HepG2 (cell line): ENCODE measurements around the gene NBEAL1. TPM values are rescaled to one million over a fixed set of nuclear protein-coding genes. Genes with fewer than 3 reads are reported as not detected.

Source experiments
- BCL3 ChIP-seq: sonication (generic); formaldehyde crosslinking; IDR thresholded peaks from 2 replicates; pipeline ENCODE4 v1.5.1; 2020; ENCODE audit warnings: mild to moderate bottlenecking, missing genetic modification reagents, moderate library complexity
- KAT7 ChIP-seq: IDR thresholded peaks from 2 replicates; pipeline ENCODE4 v1.6.1; 2018; ENCODE audit warnings: borderline replicate concordance, missing compliant biosample characterization
- MNT ChIP-seq: fragments of 450-650 bp; IDR thresholded peaks from 2 replicates; pipeline ENCODE4 v1.6.1; 2016
- NFYB ChIP-seq: sonication (generic); formaldehyde crosslinking; IDR thresholded peaks from 2 replicates; pipeline ENCODE4 v1.4.0; 2020; ENCODE audit warnings: missing genetic modification reagents
- NRL ChIP-seq: sonication (generic); formaldehyde crosslinking; IDR thresholded peaks from 2 replicates; pipeline ENCODE4 v1.5.0; 2020; ENCODE audit warnings: missing genetic modification reagents, mild to moderate bottlenecking, moderate library complexity, borderline replicate concordance
- ONECUT2 ChIP-seq: sonication (generic); formaldehyde crosslinking; IDR thresholded peaks from 2 replicates; pipeline ENCODE4 v1.4.0; 2020; ENCODE audit warnings: missing genetic modification reagents
- PRDM10 ChIP-seq: sonication (generic); formaldehyde crosslinking; IDR thresholded peaks from 2 replicates; pipeline ENCODE4 v1.4.0; 2020; ENCODE audit warnings: low read depth, missing genetic modification reagents
- SNAI1 ChIP-seq: sonication (generic); formaldehyde crosslinking; IDR thresholded peaks from 2 replicates; pipeline ENCODE4 v1.5.0; 2020; ENCODE audit warnings: mild to moderate bottlenecking, missing genetic modification reagents, borderline replicate concordance
- TBX2 ChIP-seq: sonication (generic); formaldehyde crosslinking; IDR thresholded peaks from 2 replicates; pipeline ENCODE4 v1.5.0; 2020; ENCODE audit warnings: missing genetic modification reagents, mild to moderate bottlenecking, borderline replicate concordance
- ZBTB4 ChIP-seq: sonication (generic); formaldehyde crosslinking; IDR thresholded peaks from 2 replicates; pipeline ENCODE4 v1.4.0; 2020; ENCODE audit warnings: missing genetic modification reagents, mild to moderate bottlenecking, borderline replicate concordance
- ZFP41 ChIP-seq: sonication (generic); formaldehyde crosslinking; IDR thresholded peaks from 2 replicates; pipeline ENCODE4 v1.4.0; 2020; ENCODE audit warnings: mild to moderate bottlenecking, missing genetic modification reagents, borderline replicate concordance
- ZHX1 ChIP-seq: sonication (generic); formaldehyde crosslinking; IDR thresholded peaks from 2 replicates; pipeline ENCODE4 v1.8.1; 2022; ENCODE audit warnings: low read depth, mild to moderate bottlenecking, missing genetic modification reagents
- ZNF616 ChIP-seq: sonication (generic); formaldehyde crosslinking; IDR thresholded peaks from 2 replicates; pipeline ENCODE4 v1.5.0; 2020; ENCODE audit warnings: low read depth, mild to moderate bottlenecking, missing genetic modification reagents
- ZSCAN25 ChIP-seq: sonication (generic); formaldehyde crosslinking; IDR thresholded peaks from 2 replicates; pipeline ENCODE4 v1.8.0; 2022; ENCODE audit warnings: mild to moderate bottlenecking, missing genetic modification reagents
- polyA plus RNA-seq, 8 experiments: library from polyadenylated mRNA; depleted of rRNA in 3 of 8; stranded (reverse) in 7 of 8; unstranded in 1 of 8; fragments of >200 nt; fragmentation: Illumina TruSeq in 4 of 8; extraction: Trizol in 4 of 8; gene quantifications; 2 replicates each; pipeline versions ENCODE4 v1.2.1 to v1.2.3, GENCODE V29; 2011 to 2016; ENCODE audit warnings: low read depth in 4 of 8, missing spikeins in 1 of 8, mixed read lengths in 1 of 8; ENCODE audit not compliant: insufficient read depth in 1 of 8
- total RNA-seq, 5 experiments: library from RNA; depleted of rRNA; stranded (reverse); fragments of >200 nt; fragmentation: Illumina TruSeq; extraction: Trizol; gene quantifications; 2 replicates each; pipeline ENCODE4 v1.2.3, GENCODE V29; 2016; ENCODE audit warnings: low read depth in 1 of 5

The NBEAL1 gene
- total and polyA plus RNA-seq, 2 of the 13 experiments (the other 11 are each of a cell fraction or from before 2014, with no cell fraction given) = 6.4 to 15.7 TPM

- TF ChIP-seq ZSCAN25 (CRISPR knock-in tag) = peak; percentile 45; the same call in 1 of the 2 replicates
- TF ChIP-seq SNAI1 = peak; percentile 97
- TF ChIP-seq TBX2 (CRISPR knock-in tag) = peak; percentile 95
- TF ChIP-seq KAT7 (CRISPR knock-in tag) = peak; percentile 96
- TF ChIP-seq ONECUT2 (CRISPR knock-in tag) = peak; percentile 46; the same call in 1 of the 2 replicates
- TF ChIP-seq NFYB (CRISPR knock-in tag) = peak; percentile 66
- TF ChIP-seq ZHX1 (CRISPR knock-in tag) = no peak
- 0 out of 2 replicates have a peak, but pooled peaks have one; percentile 27 for TF ChIP-seq MNT
- peak; percentile 82; the same call in 1 of the 2 replicates for TF ChIP-seq ZFP41
- TF ChIP-seq PRDM10 (CRISPR knock-in tag) = peak; percentile 87
- TF ChIP-seq NRL (CRISPR knock-in tag) = peak; percentile 100
- peak; percentile 94; the same call in 1 of the 2 replicates for TF ChIP-seq BCL3 (CRISPR knock-in tag)
- peak; percentile 71; the same call in 1 of the 2 replicates for TF ChIP-seq ZBTB4 (CRISPR knock-in tag)
- TF ChIP-seq ZNF616 = peak; percentile 89; the same call in 1 of the 2 replicates
These were observed 224.2 kb downstream of the NBEAL1 start, which contains the start of gene CYP20A1 (continued) for GRCh38 chr2:203238704-203239526.
